CD4-positive, alpha-beta T cell (primary cell): ENCODE measurements around the gene ARHGEF33. TPM values are rescaled to one million over a fixed set of nuclear protein-coding genes. Genes with fewer than 3 reads are reported as not detected.

Source experiments
- ATAC-seq: fragments of 200-7000 bp; cut with Tn5 transposase; one replicate; pipeline ENCODE4 v1.10.0; 2022; ENCODE audit warnings: mild to moderate bottlenecking; ENCODE audit not compliant: poor library complexity
- CTCF ChIA-PET: fragments of 350-600 bp; sonication (Branson Sonifier 250); formaldehyde crosslinking; loops from one replicate; lab custom pipeline; 2021; ENCODE audit warnings: antibody characterized with exemption, inconsistent platforms; lab: Charles Lee
- POLR2A ChIA-PET: fragments of 350-600 bp; sonication (Branson Sonifier 250); formaldehyde crosslinking; loops from one replicate; lab custom pipeline; 2021; ENCODE audit warnings: antibody characterized with exemption, inconsistent platforms; lab: Charles Lee
- DNase-seq, 14 experiments: peaks; one replicate each; pipeline ENCODE4 v3.0.0-alpha.2; 2013 to 2020; ENCODE audit warnings: mixed read lengths in 2 of 14
- H3K27ac ChIP-seq, 2 donors: one replicate each; pipeline versions ENCODE4 v1.5.1 to v1.7.0; 2013; ENCODE audit warnings: low read length in 2 of 2, low read depth in 1 of 2, mild to moderate bottlenecking in 1 of 2
- H3K27me3 ChIP-seq, 2 experiments: 1 replicate in 1 of 2; 2 replicates in 1 of 2; pipeline versions ENCODE4 v1.6.1 to v1.7.0; 2013; ENCODE audit warnings: low read length in 2 of 2, control low read depth in 1 of 2, mild to moderate bottlenecking in 1 of 2, moderate library complexity in 1 of 2; ENCODE audit not compliant: insufficient read depth in 2 of 2, control insufficient read depth in 1 of 2
- H3K36me3 ChIP-seq: one replicate; pipeline ENCODE4 v1.6.1; 2013; ENCODE audit warnings: low read length, control low read depth; ENCODE audit not compliant: insufficient read depth
- H3K4me1 ChIP-seq: one replicate; pipeline ENCODE4 v1.6.1; 2013; ENCODE audit warnings: low read length, control low read depth; ENCODE audit not compliant: insufficient read depth
- H3K4me3 ChIP-seq: one replicate; pipeline ENCODE4 v1.5.1; 2013; ENCODE audit warnings: mild to moderate bottlenecking, low read length, moderate library complexity
- H3K9me3 ChIP-seq, 2 experiments: 1 replicate in 1 of 2; 2 replicates in 1 of 2; pipeline versions ENCODE4 v1.6.1 to v1.7.0; 2013; ENCODE audit warnings: low read length in 2 of 2, mild to moderate bottlenecking in 2 of 2, control low read depth in 1 of 2, moderate library complexity in 1 of 2; ENCODE audit not compliant: control insufficient read depth in 1 of 2, insufficient read depth in 1 of 2
- H3K27ac Mint-ChIP-seq: one replicate; pipeline ENCODE4 v1.8.0; 2020; ENCODE audit warnings: mixed read lengths
- H3K27me3 Mint-ChIP-seq: one replicate; pipeline ENCODE4 v1.8.0; 2021; ENCODE audit warnings: mixed read lengths
- H3K36me3 Mint-ChIP-seq: one replicate; pipeline ENCODE4 v1.8.0; 2021; ENCODE audit warnings: low read depth, mixed read lengths
- H3K4me1 Mint-ChIP-seq: one replicate; pipeline ENCODE4 v1.8.0; 2021; ENCODE audit warnings: low read depth, mixed read lengths
- H3K4me3 Mint-ChIP-seq: one replicate; pipeline ENCODE4 v1.8.0; 2020; ENCODE audit warnings: mild to moderate bottlenecking, mixed read lengths
- H3K9me3 Mint-ChIP-seq: one replicate; pipeline ENCODE4 v1.8.0; 2020; ENCODE audit warnings: mixed read lengths
- CTCF ChIP-seq: fragments of 200-600 bp; IDR thresholded peaks from one replicate; pipeline ENCODE4 v1.8.0; 2022; ENCODE audit warnings: antibody characterized with exemption, mild to moderate bottlenecking
- intact Hi-C, 2 experiments: fragments of 100-400 bp; cut with DNase I in 1 of 2; cut with micrococcal nuclease in 1 of 2; formaldehyde crosslinking; loops; one replicate each; pipeline versions ENCODE4 v1.15.1 to v1.9.0; 2023 to 2025; cut with DNase I, micrococcal nuclease
- total RNA-seq, 174 experiments: library from RNA in 2 of 174; stranded (reverse) in 2 of 174; gene quantifications; one replicate each; pipeline ENCODE4 v1.2.3 and lab custom pipeline; 2021 to 2026

The ARHGEF33 gene
- total RNA-seq, 2 experiments from 2014 or later, result not detected

DNA sequence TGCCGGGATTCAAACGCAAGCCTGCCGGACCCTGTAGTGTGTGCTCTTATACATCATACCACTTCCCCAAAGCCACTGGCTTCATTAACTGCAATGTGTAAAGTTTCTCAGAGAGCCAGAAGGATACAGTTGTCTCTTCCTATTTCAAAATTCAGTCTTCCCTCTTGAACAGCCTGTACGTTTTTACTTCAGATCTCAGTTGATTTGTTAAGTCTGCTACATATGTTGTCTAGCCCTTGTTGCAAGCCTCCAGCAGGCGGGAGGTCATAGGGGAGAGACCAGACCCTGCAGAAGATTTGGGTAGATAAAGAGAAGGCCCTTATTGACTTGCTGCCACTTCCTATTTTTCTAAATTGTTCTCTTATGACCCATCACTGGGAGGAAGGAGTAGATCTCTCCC, 56.2 kb downstream of the ARHGEF33 start:
- ChIA-PET POLR2A (no interaction called here), CTCF (interaction anchor here (3.7 kb wide), 1 partner anchor 282 kb away, joined by 45 read pairs; no protein-coding TSS in a partner anchor)
- no peak for ATAC-seq
- Histone ChIP-seq H3K4me3 (no peak overlapping the region), H3K36me3 (no peaks in the 10 kb centered on the region), H3K4me1 (no peaks in the 10 kb centered on the region), H3K27me3 (no peaks in the 10 kb centered on the region), H3K27ac (no peak overlapping the region), H3K9me3 (no peaks in the 10 kb centered on the region)
- Mint-ChIP-seq H3K36me3 (no peaks in the 10 kb centered on the region), H3K4me1 (no peaks in the 10 kb centered on the region), H3K27ac (no peak overlapping the region), H3K27me3 (no peaks in the 10 kb centered on the region), H3K9me3 (no peaks in the 10 kb centered on the region), H3K4me3 (no peak overlapping the region)
- no peak for DNase-seq
- no peak for TF ChIP-seq CTCF
- intact Hi-C loops, result loop anchor here (2.0 to 5.0 kb wide), 2 partner anchors 113 to 116 kb away; no protein-coding TSS in a partner anchor

DNA sequence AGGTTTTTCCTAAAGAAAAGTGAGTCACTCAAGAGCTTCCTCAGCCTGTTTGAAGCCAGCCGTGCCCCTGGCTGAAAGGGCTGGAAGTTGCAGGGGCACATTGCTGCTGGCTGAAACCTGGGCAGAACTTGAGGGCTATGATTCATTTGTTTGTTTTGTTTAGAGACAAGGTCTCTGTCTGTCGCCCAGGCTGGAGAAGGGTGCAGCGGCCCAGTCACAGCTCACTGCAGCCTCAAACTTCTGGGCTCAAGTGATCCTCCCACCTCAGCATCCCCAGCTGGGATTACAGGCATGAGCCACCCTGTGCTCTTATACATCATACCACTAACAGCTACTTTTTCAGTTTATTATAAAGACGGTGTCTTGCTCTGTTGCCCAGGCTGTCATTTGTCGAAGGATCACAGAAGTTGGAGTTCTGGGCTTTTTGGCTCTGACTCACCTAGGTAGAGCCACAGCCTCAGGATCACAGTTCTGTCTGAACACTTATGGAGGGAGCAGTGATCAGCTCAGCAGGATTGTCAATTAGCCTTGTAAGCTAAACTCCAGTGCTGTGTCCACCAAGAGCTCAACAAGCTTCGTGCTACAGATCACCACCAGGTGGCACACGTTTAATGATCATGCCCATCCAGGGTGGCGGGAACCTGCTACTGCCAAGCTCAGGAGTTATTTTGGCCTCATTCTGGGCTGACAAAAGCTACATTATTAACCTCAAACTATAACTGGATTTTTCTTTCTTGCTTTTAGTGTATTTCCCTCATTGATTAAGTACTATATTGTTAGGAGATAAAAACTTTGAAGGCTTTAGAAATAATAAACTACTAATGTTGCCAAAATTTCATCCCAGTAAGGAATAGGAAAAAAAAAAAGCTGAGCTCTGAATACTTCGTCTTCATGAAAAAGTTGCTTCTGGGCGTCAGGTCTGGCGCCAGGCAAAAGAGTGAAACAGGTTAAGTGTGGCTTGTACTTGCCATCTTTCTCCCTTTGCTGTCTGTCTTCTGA, 57.9 kb downstream of the ARHGEF33 start:
- Mint-ChIP-seq H3K4me1 (no peaks in the 10 kb centered on the region), H3K27me3 (no peaks in the 10 kb centered on the region), H3K4me3 (no peak overlapping the region), H3K9me3 (no peaks in the 10 kb centered on the region), H3K27ac (no peak overlapping the region), H3K36me3 (no peaks in the 10 kb centered on the region)
- H3K27me3 ChIP-seq, result no peaks in the 10 kb centered on the region
- H3K4me3 ChIP-seq, result no peak overlapping the region
- no peaks in the 10 kb centered on the region for H3K36me3 ChIP-seq
- no peaks in the 10 kb centered on the region for H3K4me1 ChIP-seq
- H3K27ac ChIP-seq, result no peak overlapping the region
- POLR2A ChIA-PET, result interaction anchor here (1.1 to 1.3 kb wide), 3 partner anchors 13 to 282 kb away, joined by 3 to 7 read pairs (median 6); partner anchors contain the start of gene SOS1
- no peaks in the 10 kb centered on the region for H3K9me3 ChIP-seq
- CTCF ChIA-PET, result interaction anchor here (1.1 to 3.7 kb wide), 3 partner anchors 10 to 281 kb away, joined by 3 to 45 read pairs (median 6); no protein-coding TSS in a partner anchor
- ATAC-seq, result peak; percentile 61
- peak; percentile 27 to 78 (median 45) for DNase-seq
- intact Hi-C loops, result loop anchor here (1.0 to 5.0 kb wide), 4 partner anchors 111 to 284 kb away; no protein-coding TSS in a partner anchor
- TF ChIP-seq CTCF, result peak; percentile 69

DNA sequence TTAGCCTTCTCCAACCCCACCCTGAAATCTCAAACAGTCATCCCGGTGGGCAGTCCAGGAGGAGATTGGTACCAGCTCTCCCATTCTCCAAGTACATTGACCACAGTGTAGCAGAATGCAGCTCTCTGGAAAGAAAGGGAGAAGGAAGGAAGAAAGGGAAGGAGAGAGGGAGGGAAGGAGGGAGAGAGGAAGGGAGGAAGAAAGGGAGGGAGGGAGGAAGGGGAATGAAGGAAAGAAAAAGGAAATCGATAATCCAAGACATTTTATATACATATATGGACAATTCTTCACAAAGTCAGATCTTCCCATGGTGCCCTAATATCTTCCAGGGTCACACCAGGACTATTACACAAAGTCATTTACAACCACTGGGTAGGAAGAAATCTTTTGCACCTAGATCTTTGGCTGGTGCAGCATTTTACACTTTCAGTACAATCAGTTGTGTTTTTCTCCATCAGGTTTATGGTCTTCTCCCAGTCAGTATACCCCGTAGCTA, 58.8 kb downstream of the ARHGEF33 start:
- H3K27ac ChIP-seq, result no peak overlapping the region
- Mint-ChIP-seq H3K9me3 (no peaks in the 10 kb centered on the region), H3K27me3 (no peaks in the 10 kb centered on the region), H3K4me1 (no peaks in the 10 kb centered on the region), H3K27ac (no peak overlapping the region), H3K4me3 (no peak overlapping the region), H3K36me3 (no peaks in the 10 kb centered on the region)
- no peaks in the 10 kb centered on the region for H3K27me3 ChIP-seq
- no peaks in the 10 kb centered on the region for H3K9me3 ChIP-seq
- CTCF ChIA-PET, result interaction anchor here (0.6 to 3.7 kb wide), 4 partner anchors 9 to 280 kb away, joined by 3 to 45 read pairs (median 4); no protein-coding TSS in a partner anchor
- no peak overlapping the region for H3K4me3 ChIP-seq
- POLR2A ChIA-PET, result interaction anchor here (1.1 to 1.3 kb wide), 3 partner anchors 12 to 281 kb away, joined by 3 to 7 read pairs (median 6); partner anchors contain the start of gene SOS1
- no peaks in the 10 kb centered on the region for H3K4me1 ChIP-seq
- DNase-seq, result no peak
- H3K36me3 ChIP-seq, result no peaks in the 10 kb centered on the region
- intact Hi-C loops, result loop anchor here in 1 of 2 experiments (5.0 kb wide), 1 partner anchor 114 kb away; no protein-coding TSS in a partner anchor
- ATAC-seq, result no peak
- no peak for TF ChIP-seq CTCF
